Measurements from ENCODE around the gene SLC9A3.

DNA sequence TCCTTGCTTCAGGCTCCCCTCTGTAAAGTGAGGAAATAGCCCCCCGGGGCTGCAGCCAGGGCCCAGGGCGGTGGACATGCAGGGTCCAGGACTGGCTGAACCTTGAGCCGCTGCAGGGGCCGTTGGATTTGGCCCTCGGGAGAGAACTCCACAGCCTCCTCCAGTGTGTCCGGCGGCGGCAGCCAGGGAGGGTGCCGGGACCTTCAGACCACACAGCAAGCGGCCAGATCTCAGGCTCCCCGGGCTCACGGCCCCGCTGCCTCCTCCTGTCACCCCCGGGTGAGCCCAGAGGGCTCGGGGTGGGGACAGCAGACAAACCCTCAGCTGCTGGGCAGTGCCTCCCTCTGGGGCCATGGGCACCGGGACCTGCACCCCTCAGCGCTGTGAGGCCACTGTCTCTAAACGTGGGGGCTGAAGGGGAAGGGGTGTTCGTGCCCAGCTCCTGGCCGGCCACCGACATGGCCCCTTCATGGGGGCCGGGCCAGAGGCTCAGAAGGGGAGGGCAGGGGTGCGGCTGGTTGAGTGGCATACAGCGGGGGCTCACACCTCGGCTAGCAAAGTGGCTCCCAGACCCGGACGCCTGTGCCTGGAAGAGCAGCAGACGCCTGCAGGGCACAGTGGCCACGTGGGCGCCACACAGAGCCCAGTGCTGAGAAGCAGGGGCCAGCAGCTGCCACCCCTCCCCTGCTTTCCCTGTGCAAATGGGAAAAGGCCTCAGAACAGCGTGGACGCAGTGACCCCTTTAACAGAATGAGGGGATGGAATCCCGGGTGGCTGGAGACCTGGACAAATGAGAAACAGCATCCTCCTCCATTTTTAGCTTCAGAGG is 19.7 kb downstream of the SLC9A3 start:
- TF ChIP-seq, protein P1, sequence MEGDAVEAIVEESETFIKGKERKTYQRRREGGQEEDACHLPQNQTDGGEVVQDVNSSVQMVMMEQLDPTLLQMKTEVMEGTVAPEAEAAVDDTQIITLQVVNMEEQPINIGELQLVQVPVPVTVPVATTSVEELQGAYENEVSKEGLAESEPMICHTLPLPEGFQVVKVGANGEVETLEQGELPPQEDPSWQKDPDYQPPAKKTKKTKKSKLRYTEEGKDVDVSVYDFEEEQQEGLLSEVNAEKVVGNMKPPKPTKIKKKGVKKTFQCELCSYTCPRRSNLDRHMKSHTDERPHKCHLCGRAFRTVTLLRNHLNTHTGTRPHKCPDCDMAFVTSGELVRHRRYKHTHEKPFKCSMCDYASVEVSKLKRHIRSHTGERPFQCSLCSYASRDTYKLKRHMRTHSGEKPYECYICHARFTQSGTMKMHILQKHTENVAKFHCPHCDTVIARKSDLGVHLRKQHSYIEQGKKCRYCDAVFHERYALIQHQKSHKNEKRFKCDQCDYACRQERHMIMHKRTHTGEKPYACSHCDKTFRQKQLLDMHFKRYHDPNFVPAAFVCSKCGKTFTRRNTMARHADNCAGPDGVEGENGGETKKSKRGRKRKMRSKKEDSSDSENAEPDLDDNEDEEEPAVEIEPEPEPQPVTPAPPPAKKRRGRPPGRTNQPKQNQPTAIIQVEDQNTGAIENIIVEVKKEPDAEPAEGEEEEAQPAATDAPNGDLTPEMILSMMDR (tag by site-specific recombination; IDR thresholded peaks at IDR 0.05), result no peak
- TF ChIP-seq ZBTB21 (tag by site-specific recombination; IDR thresholded peaks at IDR 0.05), result no peak
- TF ChIP-seq ZNF791 (tag by site-specific recombination; IDR thresholded peaks at IDR 0.05), result no peak
- TF ChIP-seq KLF9 (tag by site-specific recombination; IDR thresholded peaks at IDR 0.05; ENCODE audit: low read depth), result no peak
- TF ChIP-seq KLF10 (tag by site-specific recombination; IDR thresholded peaks at IDR 0.05), result no peak
